HEK293 (cell line): Measurements from ENCODE around the gene SCUBE3.

Experiments used
- OSR2 ChIP-seq: fragments of 450-650 bp; formaldehyde crosslinking; IDR thresholded peaks from 2 replicates; pipeline ENCODE4 v1.5.1; 2016; ENCODE audit warnings: missing biosample characterization, missing genetic modification characterization
- SETDB1 ChIP-seq: IDR thresholded peaks from one replicate; pipeline ENCODE4 v1.6.1; 2017; ENCODE audit warnings: mild to moderate bottlenecking, low read length, moderate library complexity, mixed read lengths; ENCODE audit not compliant: insufficient read length
- ZNF10 ChIP-seq: fragments of 450-650 bp; formaldehyde crosslinking; IDR thresholded peaks from 2 replicates; pipeline ENCODE4 v1.5.1; 2017; ENCODE audit warnings: missing biosample characterization, missing genetic modification characterization
- ZNF184 ChIP-seq: fragments of 450-650 bp; IDR thresholded peaks from 2 replicates; pipeline ENCODE4 v1.5.1; 2018; ENCODE audit warnings: missing biosample characterization, mild to moderate bottlenecking, missing genetic modification characterization
- ZNF211 ChIP-seq: fragments of 450-650 bp; formaldehyde crosslinking; IDR thresholded peaks from 2 replicates; pipeline ENCODE4 v1.5.1; 2016; ENCODE audit warnings: low read depth, missing biosample characterization, missing genetic modification characterization
- ZNF274 ChIP-seq, 2 experiments: fragments of 200-500 bp in 1 of 2; fragments of 450-650 bp in 1 of 2; sonication (Bioruptor generic) in 1 of 2; formaldehyde crosslinking in 1 of 2; IDR thresholded peaks; 2 replicates each; pipeline versions ENCODE4 v1.5.1 to v1.6.1; 2014 to 2016; ENCODE audit warnings: borderline replicate concordance in 1 of 2, inconsistent platforms in 1 of 2, low read length in 1 of 2, missing biosample characterization in 1 of 2, missing genetic modification characterization in 1 of 2
- ZNF48 ChIP-seq: fragments of 450-650 bp; formaldehyde crosslinking; IDR thresholded peaks from 2 replicates; pipeline ENCODE4 v1.5.1; 2016; ENCODE audit warnings: missing biosample characterization, missing genetic modification characterization
- ZNF658 ChIP-seq: fragments of 450-650 bp; formaldehyde crosslinking; IDR thresholded peaks from 2 replicates; pipeline ENCODE4; 2016; ENCODE audit warnings: missing biosample characterization, missing genetic modification characterization
- ZNF785 ChIP-seq: fragments of 450-650 bp; formaldehyde crosslinking; IDR thresholded peaks from 2 replicates; pipeline ENCODE4 v1.5.1; 2016; ENCODE audit warnings: missing biosample characterization, missing genetic modification characterization
- ZNF837 ChIP-seq: fragments of 450-650 bp; formaldehyde crosslinking; IDR thresholded peaks from 2 replicates; pipeline ENCODE4 v1.5.1; 2016; ENCODE audit warnings: missing biosample characterization, missing genetic modification characterization
- ZSCAN30 ChIP-seq: fragments of 450-650 bp; IDR thresholded peaks from 2 replicates; pipeline ENCODE4 v1.5.1; 2018; ENCODE audit warnings: missing biosample characterization, mild to moderate bottlenecking, missing genetic modification characterization, moderate library complexity
- ZXDB ChIP-seq: fragments of 450-650 bp; formaldehyde crosslinking; IDR thresholded peaks from 2 replicates; pipeline ENCODE4 v1.5.1; 2016; ENCODE audit warnings: missing biosample characterization, missing genetic modification characterization
- TF ChIP-seq, protein P1 (sequence below): fragments of 450-650 bp; formaldehyde crosslinking; IDR thresholded peaks from 2 replicates; pipeline ENCODE4 v1.5.1; 2016; ENCODE audit warnings: missing biosample characterization, missing genetic modification characterization, low read depth
- TF ChIP-seq, protein P2 (sequence below): fragments of 450-650 bp; formaldehyde crosslinking; IDR thresholded peaks from 2 replicates; pipeline ENCODE4 v1.5.1; 2016; ENCODE audit warnings: missing biosample characterization, missing genetic modification characterization
- TF ChIP-seq, protein P3 (sequence below): fragments of 450-650 bp; formaldehyde crosslinking; IDR thresholded peaks from 2 replicates; pipeline ENCODE4 v1.5.1; 2016; ENCODE audit warnings: missing biosample characterization, missing genetic modification characterization
- TF ChIP-seq, protein P4 (sequence below): fragments of 450-650 bp; formaldehyde crosslinking; IDR thresholded peaks from 2 replicates; pipeline ENCODE4 v1.5.1; 2017; ENCODE audit warnings: missing biosample characterization, missing genetic modification characterization
- TF ChIP-seq, protein P5 (sequence below): fragments of 450-650 bp; formaldehyde crosslinking; IDR thresholded peaks from 2 replicates; pipeline ENCODE4 v1.5.1; 2016; ENCODE audit warnings: missing biosample characterization, missing genetic modification characterization
- TF ChIP-seq, protein P6 (sequence below): fragments of 450-650 bp; formaldehyde crosslinking; IDR thresholded peaks from 2 replicates; pipeline ENCODE4 v1.5.1; 2016; ENCODE audit warnings: missing biosample characterization, missing genetic modification characterization
- TF ChIP-seq, protein P7 (sequence below): fragments of 450-650 bp; formaldehyde crosslinking; IDR thresholded peaks from 2 replicates; pipeline ENCODE4 v1.5.1; 2016; ENCODE audit warnings: missing biosample characterization, missing genetic modification characterization, borderline replicate concordance

Gene SCUBE3

DNA sequence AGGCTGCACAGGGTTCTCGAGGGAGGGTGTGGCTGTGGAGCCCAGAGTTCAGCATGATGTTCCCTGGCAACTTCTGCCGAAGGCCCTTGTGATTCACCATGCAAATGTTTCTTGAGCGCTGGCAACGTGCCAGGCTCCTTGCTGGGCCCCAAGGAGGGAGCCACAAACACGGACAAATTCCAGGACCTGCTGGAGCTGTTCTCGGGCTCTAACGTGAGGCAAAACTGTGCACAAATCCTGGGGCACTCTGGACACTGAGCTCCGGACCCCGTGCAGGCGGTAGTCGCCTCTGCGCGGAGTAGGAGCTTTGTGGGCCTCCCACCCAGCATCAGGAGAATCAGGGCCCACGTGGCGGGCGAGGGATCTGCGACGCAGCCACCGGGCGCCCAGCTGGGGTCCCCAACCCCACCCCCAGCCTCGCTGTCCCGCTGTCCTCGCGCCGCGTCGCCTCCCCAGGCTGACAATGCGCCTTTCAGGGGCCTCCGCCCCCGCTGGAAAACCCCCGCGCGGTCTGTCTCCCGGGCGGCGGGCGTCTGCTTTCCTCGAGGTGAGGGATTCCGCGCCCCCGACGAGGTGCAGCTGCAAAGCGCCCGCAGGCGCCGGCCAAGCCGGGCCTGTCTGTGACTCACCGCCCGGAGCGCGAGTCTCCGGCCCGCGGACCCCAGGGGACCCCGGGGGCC is 31.7 kb upstream of the SCUBE3 start (continued):
- TF ChIP-seq, protein P1, sequence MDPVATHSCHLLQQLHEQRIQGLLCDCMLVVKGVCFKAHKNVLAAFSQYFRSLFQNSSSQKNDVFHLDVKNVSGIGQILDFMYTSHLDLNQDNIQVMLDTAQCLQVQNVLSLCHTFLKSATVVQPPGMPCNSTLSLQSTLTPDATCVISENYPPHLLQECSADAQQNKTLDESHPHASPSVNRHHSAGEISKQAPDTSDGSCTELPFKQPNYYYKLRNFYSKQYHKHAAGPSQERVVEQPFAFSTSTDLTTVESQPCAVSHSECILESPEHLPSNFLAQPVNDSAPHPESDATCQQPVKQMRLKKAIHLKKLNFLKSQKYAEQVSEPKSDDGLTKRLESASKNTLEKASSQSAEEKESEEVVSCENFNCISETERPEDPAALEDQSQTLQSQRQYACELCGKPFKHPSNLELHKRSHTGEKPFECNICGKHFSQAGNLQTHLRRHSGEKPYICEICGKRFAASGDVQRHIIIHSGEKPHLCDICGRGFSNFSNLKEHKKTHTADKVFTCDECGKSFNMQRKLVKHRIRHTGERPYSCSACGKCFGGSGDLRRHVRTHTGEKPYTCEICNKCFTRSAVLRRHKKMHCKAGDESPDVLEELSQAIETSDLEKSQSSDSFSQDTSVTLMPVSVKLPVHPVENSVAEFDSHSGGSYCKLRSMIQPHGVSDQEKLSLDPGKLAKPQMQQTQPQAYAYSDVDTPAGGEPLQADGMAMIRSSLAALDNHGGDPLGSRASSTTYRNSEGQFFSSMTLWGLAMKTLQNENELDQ (tag by site-specific recombination): no peak
- TF ChIP-seq ZNF10 (tag by site-specific recombination) (no peak), ZNF658 (tag by site-specific recombination) (no peak), ZNF48 (tag by site-specific recombination) (no peak), ZSCAN30 (tag by site-specific recombination) (no peak), ZNF211 (tag by site-specific recombination) (no peak), ZNF274 (IDR thresholded peaks at IDR 0.05; ENCODE audit: low read length) (no peak), ZNF274 (tag by site-specific recombination; IDR thresholded peaks at IDR 0.05; ENCODE audit: borderline replicate concordance) (no peak), ZNF837 (no peak), ZNF785 (tag by site-specific recombination) (no peak; the same call in 1 of the 2 replicates), SETDB1 (no peak), ZXDB (tag by site-specific recombination) (peak; percentile 40; the same call in 1 of the 2 replicates), ZNF184 (peak; percentile 95), OSR2 (tag by site-specific recombination) (no peak)
- TF ChIP-seq, protein P2, sequence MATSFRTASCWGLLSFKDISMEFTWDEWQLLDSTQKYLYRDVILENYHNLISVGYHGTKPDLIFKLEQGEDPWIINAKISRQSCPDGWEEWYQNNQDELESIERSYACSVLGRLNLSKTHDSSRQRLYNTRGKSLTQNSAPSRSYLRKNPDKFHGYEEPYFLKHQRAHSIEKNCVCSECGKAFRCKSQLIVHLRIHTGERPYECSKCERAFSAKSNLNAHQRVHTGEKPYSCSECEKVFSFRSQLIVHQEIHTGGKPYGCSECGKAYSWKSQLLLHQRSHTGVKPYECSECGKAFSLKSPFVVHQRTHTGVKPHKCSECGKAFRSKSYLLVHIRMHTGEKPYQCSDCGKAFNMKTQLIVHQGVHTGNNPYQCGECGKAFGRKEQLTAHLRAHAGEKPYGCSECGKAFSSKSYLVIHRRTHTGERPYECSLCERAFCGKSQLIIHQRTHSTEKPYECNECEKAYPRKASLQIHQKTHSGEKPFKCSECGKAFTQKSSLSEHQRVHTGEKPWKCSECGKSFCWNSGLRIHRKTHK (tag by site-specific recombination): no peak
- TF ChIP-seq, protein P3, sequence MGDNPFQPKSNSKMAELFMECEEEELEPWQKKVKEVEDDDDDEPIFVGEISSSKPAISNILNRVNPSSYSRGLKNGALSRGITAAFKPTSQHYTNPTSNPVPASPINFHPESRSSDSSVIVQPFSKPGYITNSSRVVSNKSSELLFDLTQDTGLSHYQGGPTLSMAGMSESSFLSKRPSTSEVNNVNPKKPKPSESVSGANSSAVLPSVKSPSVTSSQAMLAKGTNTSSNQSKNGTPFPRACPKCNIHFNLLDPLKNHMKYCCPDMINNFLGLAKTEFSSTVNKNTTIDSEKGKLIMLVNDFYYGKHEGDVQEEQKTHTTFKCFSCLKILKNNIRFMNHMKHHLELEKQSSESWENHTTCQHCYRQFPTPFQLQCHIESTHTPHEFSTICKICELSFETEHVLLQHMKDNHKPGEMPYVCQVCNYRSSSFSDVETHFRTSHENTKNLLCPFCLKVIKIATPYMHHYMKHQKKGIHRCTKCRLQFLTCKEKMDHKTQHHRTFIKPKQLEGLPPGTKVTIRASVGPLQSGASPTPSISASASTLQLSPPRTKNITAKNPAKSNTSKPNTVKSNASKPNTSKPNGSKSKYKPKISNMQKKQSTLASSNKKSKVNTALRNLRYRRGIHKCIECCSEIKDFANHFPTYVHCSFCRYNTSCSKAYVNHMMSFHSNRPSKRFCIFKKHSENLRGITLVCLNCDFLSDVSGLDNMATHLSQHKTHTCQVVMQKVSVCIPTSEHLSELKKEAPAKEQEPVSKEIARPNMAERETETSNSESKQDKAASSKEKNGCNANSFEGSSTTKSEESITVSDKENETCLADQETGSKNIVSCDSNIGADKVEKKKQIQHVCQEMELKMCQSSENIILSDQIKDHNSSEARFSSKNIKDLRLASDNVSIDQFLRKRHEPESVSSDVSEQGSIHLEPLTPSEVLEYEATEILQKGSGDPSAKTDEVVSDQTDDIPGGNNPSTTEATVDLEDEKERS (tag by site-specific recombination): no peak
- TF ChIP-seq, protein P4, sequence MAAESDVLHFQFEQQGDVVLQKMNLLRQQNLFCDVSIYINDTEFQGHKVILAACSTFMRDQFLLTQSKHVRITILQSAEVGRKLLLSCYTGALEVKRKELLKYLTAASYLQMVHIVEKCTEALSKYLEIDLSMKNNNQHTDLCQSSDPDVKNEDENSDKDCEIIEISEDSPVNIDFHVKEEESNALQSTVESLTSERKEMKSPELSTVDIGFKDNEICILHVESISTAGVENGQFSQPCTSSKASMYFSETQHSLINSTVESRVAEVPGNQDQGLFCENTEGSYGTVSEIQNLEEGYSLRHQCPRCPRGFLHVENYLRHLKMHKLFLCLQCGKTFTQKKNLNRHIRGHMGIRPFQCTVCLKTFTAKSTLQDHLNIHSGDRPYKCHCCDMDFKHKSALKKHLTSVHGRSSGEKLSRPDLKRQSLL (tag by site-specific recombination): peak; percentile 89
- TF ChIP-seq, protein P5, sequence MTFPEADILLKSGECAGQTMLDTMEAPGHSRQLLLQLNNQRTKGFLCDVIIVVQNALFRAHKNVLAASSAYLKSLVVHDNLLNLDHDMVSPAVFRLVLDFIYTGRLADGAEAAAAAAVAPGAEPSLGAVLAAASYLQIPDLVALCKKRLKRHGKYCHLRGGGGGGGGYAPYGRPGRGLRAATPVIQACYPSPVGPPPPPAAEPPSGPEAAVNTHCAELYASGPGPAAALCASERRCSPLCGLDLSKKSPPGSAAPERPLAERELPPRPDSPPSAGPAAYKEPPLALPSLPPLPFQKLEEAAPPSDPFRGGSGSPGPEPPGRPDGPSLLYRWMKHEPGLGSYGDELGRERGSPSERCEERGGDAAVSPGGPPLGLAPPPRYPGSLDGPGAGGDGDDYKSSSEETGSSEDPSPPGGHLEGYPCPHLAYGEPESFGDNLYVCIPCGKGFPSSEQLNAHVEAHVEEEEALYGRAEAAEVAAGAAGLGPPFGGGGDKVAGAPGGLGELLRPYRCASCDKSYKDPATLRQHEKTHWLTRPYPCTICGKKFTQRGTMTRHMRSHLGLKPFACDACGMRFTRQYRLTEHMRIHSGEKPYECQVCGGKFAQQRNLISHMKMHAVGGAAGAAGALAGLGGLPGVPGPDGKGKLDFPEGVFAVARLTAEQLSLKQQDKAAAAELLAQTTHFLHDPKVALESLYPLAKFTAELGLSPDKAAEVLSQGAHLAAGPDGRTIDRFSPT (tag by site-specific recombination): no peak
- TF ChIP-seq, protein P6, sequence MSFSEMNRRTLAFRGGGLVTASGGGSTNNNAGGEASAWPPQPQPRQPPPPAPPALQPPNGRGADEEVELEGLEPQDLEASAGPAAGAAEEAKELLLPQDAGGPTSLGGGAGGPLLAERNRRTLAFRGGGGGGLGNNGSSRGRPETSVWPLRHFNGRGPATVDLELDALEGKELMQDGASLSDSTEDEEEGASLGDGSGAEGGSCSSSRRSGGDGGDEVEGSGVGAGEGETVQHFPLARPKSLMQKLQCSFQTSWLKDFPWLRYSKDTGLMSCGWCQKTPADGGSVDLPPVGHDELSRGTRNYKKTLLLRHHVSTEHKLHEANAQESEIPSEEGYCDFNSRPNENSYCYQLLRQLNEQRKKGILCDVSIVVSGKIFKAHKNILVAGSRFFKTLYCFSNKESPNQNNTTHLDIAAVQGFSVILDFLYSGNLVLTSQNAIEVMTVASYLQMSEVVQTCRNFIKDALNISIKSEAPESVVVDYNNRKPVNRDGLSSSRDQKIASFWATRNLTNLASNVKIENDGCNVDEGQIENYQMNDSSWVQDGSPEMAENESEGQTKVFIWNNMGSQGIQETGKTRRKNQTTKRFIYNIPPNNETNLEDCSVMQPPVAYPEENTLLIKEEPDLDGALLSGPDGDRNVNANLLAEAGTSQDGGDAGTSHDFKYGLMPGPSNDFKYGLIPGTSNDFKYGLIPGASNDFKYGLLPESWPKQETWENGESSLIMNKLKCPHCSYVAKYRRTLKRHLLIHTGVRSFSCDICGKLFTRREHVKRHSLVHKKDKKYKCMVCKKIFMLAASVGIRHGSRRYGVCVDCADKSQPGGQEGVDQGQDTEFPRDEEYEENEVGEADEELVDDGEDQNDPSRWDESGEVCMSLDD (tag by site-specific recombination): peak; percentile 58; the same call in 1 of the 2 replicates
- TF ChIP-seq, protein P7, sequence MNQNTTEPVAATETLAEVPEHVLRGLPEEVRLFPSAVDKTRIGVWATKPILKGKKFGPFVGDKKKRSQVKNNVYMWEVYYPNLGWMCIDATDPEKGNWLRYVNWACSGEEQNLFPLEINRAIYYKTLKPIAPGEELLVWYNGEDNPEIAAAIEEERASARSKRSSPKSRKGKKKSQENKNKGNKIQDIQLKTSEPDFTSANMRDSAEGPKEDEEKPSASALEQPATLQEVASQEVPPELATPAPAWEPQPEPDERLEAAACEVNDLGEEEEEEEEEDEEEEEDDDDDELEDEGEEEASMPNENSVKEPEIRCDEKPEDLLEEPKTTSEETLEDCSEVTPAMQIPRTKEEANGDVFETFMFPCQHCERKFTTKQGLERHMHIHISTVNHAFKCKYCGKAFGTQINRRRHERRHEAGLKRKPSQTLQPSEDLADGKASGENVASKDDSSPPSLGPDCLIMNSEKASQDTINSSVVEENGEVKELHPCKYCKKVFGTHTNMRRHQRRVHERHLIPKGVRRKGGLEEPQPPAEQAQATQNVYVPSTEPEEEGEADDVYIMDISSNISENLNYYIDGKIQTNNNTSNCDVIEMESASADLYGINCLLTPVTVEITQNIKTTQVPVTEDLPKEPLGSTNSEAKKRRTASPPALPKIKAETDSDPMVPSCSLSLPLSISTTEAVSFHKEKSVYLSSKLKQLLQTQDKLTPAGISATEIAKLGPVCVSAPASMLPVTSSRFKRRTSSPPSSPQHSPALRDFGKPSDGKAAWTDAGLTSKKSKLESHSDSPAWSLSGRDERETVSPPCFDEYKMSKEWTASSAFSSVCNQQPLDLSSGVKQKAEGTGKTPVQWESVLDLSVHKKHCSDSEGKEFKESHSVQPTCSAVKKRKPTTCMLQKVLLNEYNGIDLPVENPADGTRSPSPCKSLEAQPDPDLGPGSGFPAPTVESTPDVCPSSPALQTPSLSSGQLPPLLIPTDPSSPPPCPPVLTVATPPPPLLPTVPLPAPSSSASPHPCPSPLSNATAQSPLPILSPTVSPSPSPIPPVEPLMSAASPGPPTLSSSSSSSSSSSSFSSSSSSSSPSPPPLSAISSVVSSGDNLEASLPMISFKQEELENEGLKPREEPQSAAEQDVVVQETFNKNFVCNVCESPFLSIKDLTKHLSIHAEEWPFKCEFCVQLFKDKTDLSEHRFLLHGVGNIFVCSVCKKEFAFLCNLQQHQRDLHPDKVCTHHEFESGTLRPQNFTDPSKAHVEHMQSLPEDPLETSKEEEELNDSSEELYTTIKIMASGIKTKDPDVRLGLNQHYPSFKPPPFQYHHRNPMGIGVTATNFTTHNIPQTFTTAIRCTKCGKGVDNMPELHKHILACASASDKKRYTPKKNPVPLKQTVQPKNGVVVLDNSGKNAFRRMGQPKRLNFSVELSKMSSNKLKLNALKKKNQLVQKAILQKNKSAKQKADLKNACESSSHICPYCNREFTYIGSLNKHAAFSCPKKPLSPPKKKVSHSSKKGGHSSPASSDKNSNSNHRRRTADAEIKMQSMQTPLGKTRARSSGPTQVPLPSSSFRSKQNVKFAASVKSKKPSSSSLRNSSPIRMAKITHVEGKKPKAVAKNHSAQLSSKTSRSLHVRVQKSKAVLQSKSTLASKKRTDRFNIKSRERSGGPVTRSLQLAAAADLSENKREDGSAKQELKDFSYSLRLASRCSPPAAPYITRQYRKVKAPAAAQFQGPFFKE: no peak
